ENCODE data around the gene GFM1. TPM values are rescaled to one million over a fixed set of nuclear protein-coding genes. Genes with fewer than 3 reads are reported as not detected.

The GFM1 gene
- total RNA-seq, 1 donor from 2014 or later = 58.4 TPM

GRCh38 chr3:158718490-158719170 lies 74.3 kb downstream of the GFM1 start:
- no peak for DNase-seq (ENCODE audit: low spot score)
- intact Hi-C loops (cut with DNase I) = no loop called here

- intact Hi-C loops (cut with DNase I) = no loop called here
- DNase-seq (ENCODE audit: low spot score) = no peak
Measured at GRCh38 chr3:158722108-158722507, 77.8 kb downstream of the GFM1 start.

GRCh38 chr3:158723991-158724390 lies 79.7 kb downstream of the GFM1 start:
- intact Hi-C loops (cut with DNase I) = no loop called here
- no peak for DNase-seq (ENCODE audit: low spot score)

GRCh38 chr3:158725348-158726011 lies 81.2 kb downstream of the GFM1 start:
- DNase-seq (ENCODE audit: low spot score) = no peak
- intact Hi-C loops (cut with DNase I) = loop anchor here (5.0 kb wide), 2 partner anchors 42 to 53 kb away; partner anchors contain the start of gene LXN

DNA sequence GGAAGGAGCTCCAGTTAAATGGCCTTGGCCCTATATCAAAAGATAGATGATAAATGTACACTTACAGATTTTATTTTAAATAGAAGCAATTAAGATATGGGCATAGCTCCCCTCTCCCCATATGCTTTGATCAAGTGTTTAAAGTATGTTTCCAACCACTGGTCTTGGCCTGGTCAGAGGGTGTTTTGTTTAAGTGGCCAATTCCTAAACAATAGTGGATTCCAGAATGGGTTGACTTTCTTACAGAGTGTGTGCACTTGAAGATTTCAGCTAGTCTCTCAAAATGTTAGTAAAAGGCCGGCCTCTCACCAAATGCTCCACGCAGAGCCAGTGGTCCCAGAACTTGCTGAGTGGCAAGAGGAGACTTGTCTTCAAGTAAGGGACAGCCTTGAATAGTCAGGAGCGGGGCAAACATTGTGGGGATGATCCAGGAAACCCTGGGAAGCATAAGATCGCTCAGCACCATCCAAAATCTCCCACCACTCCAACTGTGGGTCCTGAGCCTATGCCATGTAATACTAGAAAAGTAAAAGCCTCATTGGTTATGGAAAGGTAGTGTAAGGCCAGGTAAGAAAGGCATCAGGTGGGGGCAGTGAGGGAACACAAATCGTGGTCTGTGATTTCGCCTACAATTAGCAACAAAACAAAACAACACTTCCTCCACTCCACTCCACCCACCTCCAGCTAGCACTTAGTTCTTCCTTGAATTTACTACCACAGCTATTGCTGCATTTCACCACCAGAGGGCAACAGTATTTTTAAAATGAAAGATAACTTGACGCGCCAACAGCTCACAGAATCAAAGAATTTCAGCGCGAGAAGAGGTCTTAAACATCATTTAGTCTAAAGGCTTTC lies 83.1 kb downstream of the GFM1 start:
- DNase-seq (ENCODE audit: low spot score) = no peak
- intact Hi-C loops (cut with DNase I) = loop anchor here (1.0 to 5.0 kb wide), 3 partner anchors 40 to 64 kb away; partner anchors contain the start of gene LXN

DNA sequence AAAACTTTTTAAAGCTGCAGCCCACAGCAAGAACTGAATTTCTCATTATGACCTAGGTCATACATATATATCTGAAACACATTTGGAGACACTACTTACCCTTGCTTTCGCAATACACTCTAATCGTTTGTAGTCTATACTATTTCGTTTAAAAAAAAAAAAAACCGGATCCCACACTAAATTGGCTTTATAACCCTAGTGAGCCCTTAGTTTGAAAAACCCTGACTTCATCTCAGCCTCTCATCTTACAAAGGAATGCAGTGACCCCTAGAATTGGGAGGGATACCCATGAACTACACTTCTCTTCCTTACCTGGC lies 83.7 kb downstream of the GFM1 start:
- intact Hi-C loops (cut with DNase I) = loop anchor here (5.0 kb wide), 2 partner anchors 39 to 56 kb away; partner anchors contain the start of gene LXN
- no peak for DNase-seq (ENCODE audit: low spot score)

DNA sequence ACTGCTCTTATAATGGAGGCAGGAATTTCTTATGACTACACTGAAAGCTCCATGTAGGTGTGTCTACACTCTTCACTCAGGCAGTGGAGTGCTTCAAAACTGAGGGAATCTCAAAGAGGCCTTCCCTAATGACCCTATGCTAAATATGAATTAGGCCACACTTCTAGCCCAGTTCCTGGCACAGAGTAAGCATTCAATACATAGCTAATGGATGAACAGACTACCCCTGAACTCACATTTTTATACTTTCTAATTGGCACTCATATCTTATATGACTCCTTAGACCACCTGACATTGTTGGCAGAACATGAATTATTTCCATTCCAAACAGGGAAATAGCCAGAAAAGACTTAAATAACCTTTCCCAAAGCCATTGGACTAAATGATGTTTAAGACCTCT lies 84.5 kb downstream of the GFM1 start:
- no peak for DNase-seq (ENCODE audit: low spot score)
- intact Hi-C loops (cut with DNase I) = loop anchor here (5.0 kb wide), 2 partner anchors 38 to 57 kb away; partner anchors contain the start of gene LXN

DNA sequence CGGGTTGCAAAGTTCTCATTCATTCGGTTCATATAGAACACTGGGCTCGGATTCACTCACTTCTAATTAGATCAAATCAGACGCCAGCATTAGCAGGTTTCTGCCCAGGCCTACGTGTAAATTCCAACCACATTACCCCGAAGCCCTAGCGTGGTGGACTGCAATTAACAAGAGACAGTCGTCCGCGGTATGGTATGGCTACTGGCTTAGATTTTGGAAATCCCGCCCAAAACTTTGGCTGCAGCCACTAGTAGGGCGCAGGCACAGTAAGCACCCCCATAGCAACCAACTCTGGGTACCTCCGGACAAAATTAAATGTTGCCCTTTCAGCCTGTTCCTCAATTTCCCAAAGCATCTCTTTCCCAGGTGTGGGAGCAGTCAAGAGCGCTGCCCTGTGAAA lies 87.2 kb downstream of the GFM1 start:
- intact Hi-C loops (cut with DNase I) = no loop called here

GRCh38 chr3:158731938-158732855 lies 87.9 kb downstream of the GFM1 start, which contains the start of gene RARRES1:
Gene RARRES1 (minus strand): TSS chr3:158732457. CDS start chr3:158732415, 42 bp downstream.
- DNase-seq (ENCODE audit: low spot score) = peak; percentile 91

More for the DNA sequence above, 87.2 kb downstream of the GFM1 start:
- DNase-seq (ENCODE audit: low spot score) = no peak

GRCh38 chr3:158732856-158733200 lies 88.5 kb downstream of the GFM1 start:
- intact Hi-C loops (cut with DNase I) = no loop called here
- DNase-seq (ENCODE audit: low spot score) = no peak

More at GRCh38 chr3:158731938-158732855, 87.9 kb downstream of the GFM1 start, which contains the start of gene RARRES1:
- intact Hi-C loops (cut with DNase I) = no loop called here

- no peak for DNase-seq (ENCODE audit: low spot score)
- intact Hi-C loops (cut with DNase I) = no loop called here
Measured at GRCh38 chr3:158733656-158734055, 89.3 kb downstream of the GFM1 start.

- intact Hi-C loops (cut with DNase I) = no loop called here
Measured at GRCh38 chr3:158735296-158736033, 91.1 kb downstream of the GFM1 start.

GRCh38 chr3:158737410-158737809 lies 93.1 kb downstream of the GFM1 start:
- no peak for DNase-seq (ENCODE audit: low spot score)
- intact Hi-C loops (cut with DNase I) = no loop called here

More at GRCh38 chr3:158735296-158736033, 91.1 kb downstream of the GFM1 start:
- no peak for DNase-seq (ENCODE audit: low spot score)

DNA sequence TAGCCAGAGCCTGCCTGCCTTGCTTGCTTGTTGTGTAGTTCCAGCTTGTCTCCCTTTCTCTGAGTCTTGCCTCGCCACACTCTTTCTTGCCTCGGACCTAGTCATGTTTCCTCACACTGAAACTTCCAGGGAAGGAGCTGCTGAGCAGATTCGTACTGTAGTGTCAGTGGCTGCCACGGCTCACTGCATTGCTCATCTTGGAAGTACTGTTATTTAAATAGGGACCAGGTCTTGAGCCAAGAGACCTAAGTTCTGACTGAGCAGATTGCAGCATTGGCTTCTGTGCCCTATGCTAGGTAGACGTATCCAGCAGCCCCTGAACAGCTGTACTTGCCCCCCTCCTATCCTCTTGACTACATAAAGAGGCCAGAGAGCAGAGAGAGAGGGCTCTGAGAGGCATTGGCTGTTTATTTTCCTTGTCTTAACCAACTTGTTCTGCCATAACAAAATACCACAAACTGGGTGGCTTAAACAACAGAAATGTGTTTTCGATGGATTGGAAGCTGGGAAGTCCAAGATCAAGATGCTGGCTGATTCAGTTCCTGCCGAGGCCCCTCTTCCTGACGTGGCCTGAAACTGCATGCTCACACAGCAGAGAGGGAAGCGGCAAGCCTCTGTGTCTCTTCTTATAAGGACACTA lies 93.8 kb downstream of the GFM1 start:
- no peak for DNase-seq (ENCODE audit: low spot score)
- intact Hi-C loops (cut with DNase I) = no loop called here

GRCh38 chr3:158738653-158739052 lies 94.3 kb downstream of the GFM1 start:
- intact Hi-C loops (cut with DNase I) = no loop called here

DNA sequence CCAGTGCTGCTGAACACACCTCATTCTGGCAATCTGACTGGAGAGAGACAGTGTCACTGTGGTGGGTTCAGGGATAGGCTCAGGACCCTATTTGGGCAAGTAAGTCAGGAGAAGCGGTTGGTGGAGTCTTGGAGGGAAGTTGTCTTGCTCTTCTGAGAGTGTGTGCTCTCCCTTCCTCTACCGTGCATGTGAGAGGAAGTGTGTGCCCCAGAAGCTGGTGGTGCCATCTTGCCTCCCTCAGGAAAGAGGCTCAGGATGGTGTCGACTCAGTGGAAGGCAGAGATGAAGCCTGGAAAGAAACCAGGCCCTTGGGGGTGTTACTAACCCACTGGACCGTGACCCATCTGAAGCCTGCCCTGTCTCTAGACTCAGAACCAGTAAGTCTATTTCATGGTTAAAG lies 94.8 kb downstream of the GFM1 start:
- no peak for DNase-seq (ENCODE audit: low spot score)
- intact Hi-C loops (cut with DNase I) = no loop called here

More at GRCh38 chr3:158738653-158739052, 94.3 kb downstream of the GFM1 start:
- no peak for DNase-seq (ENCODE audit: low spot score)

DNA sequence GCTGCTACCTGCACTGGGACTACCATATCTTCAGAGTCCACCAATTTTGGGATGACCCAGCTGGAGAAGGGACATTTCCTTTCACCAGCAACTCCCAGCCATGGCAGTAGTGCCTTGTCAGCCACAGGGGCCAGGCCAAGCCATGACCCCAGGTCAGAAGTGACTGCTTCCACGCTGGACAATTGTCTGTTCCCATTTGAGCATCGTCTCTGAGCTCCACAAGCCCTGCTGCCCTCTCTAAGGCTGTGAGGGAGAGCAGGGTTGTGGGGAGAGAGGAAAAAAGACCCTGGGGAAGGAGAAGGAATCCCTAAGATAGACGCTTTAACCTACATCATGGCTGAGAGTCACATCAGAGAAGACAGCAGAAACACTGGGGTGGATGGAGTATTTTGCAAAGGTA lies 95.3 kb downstream of the GFM1 start:
- intact Hi-C loops (cut with DNase I) = no loop called here
- DNase-seq (ENCODE audit: low spot score) = no peak

Measured in cardiac septum (tissue), 1 donor.